A549 (cell line): ENCODE measurements around the gene CTDP1. TPM values are rescaled to one million over a fixed set of nuclear protein-coding genes. Genes with fewer than 3 reads are reported as not detected.

ENCODE experiments used
- ATAC-seq, 2 experiments: fragments of 200-7000 bp in 1 of 2; fragments of >200 bp in 1 of 2; cut with Nextera tagmentation in 1 of 2; cut with Tn5 transposase in 1 of 2; 3 replicates each; pipeline versions ENCODE4 v1.8.0 to v1.9.1; 2018 to 2020; ENCODE audit warnings: mild to moderate bottlenecking in 1 of 2, moderate library complexity in 1 of 2
- CTCF ChIA-PET: fragments of 300-600 bp; sonication (Branson Sonifier 250); formaldehyde crosslinking; extraction: SDS; loops from one replicate; lab custom pipeline; 2021; ENCODE audit warnings: antibody characterized with exemption, inconsistent platforms; lab: Yijun Ruan, JAX
- POLR2A ChIA-PET: fragments of 350-600 bp; formaldehyde crosslinking; extraction: SDS; loops from one replicate; lab custom pipeline; 2021; ENCODE audit warnings: antibody characterized with exemption, inconsistent platforms; lab: Yijun Ruan, JAX
- DNase-seq, 2 experiments: peaks; one replicate each; pipeline versions ENCODE4 v3.0.0 to v3.0.0-alpha.2; 2011 to 2016; ENCODE audit warnings: low read depth in 1 of 2, low spot score in 1 of 2
- FAIRE-seq: peaks from 2 replicates; lab custom pipeline; 2011; peaks lifted over from hg19 to GRCh38; lab: Jason Lieb, UNC
- H3K27ac ChIP-seq, 2 experiments: fragments of >200 bp; sonication (Bioruptor Twin); formaldehyde crosslinking; 3 replicates each; pipeline ENCODE4 v1.5.1; 2016 to 2017
- H3K4me1 ChIP-seq: fragments of >200 bp; sonication (Bioruptor Twin); formaldehyde crosslinking; 3 replicates; pipeline ENCODE4 v1.6.1; 2016
- H3K4me2 ChIP-seq: fragments of >200 bp; sonication (Bioruptor Twin); formaldehyde crosslinking; 3 replicates; pipeline ENCODE4 v1.6.1; 2016
- H3K4me3 ChIP-seq: fragments of >200 bp; sonication (Bioruptor Twin); formaldehyde crosslinking; 3 replicates; pipeline ENCODE4 v1.5.1; 2016
- H3K9me3 ChIP-seq: fragments of >200 bp; sonication (Bioruptor Twin); formaldehyde crosslinking; 3 replicates; pipeline ENCODE4 v1.6.1; 2016
- CEBPB ChIP-seq, 2 experiments: fragments of >200 bp in 1 of 2; sonication (Bioruptor Twin) in 1 of 2; formaldehyde crosslinking in 1 of 2; IDR thresholded peaks; 2 replicates each; pipeline ENCODE4 v1.6.1; 2012 to 2016
- CHD4 ChIP-seq: fragments of 200-600 bp; sonication (generic); IDR thresholded peaks from 2 replicates; pipeline ENCODE4 v1.6.1; 2016; ENCODE audit warnings: antibody characterized with exemption, mild to moderate bottlenecking, borderline replicate concordance
- CTCF ChIP-seq: fragments of >200 bp; sonication (Bioruptor Twin); formaldehyde crosslinking; IDR thresholded peaks from 3 replicates; pipeline ENCODE4 v1.5.1; 2016
- ELK1 ChIP-seq: fragments of 150-350 bp; IDR thresholded peaks from 2 replicates; pipeline ENCODE4 v1.6.1; 2014; ENCODE audit warnings: low read depth, mild to moderate bottlenecking, low read length
- EP300 ChIP-seq, 2 experiments: fragments of >200 bp; sonication (Bioruptor Twin); formaldehyde crosslinking; IDR thresholded peaks; 2 replicates in 1 of 2; 3 replicates in 1 of 2; pipeline ENCODE4 v1.6.1; 2016 to 2017
- ESRRA ChIP-seq: fragments of 150-350 bp; IDR thresholded peaks from 2 replicates; pipeline ENCODE4 v1.6.1; 2014; ENCODE audit warnings: mild to moderate bottlenecking, low read length, borderline replicate concordance
- FOSB ChIP-seq: fragments of 250-450 bp; sonication (Bioruptor Pico); IDR thresholded peaks from 2 replicates; pipeline ENCODE4 v1.5.0; 2020; ENCODE audit warnings: mild to moderate bottlenecking, moderate library complexity
- FOXS1 ChIP-seq: fragments of 250-450 bp; sonication (Bioruptor Pico); IDR thresholded peaks from 2 replicates; pipeline ENCODE4 v1.5.0; 2020; ENCODE audit warnings: mild to moderate bottlenecking, moderate library complexity
- HDAC2 ChIP-seq: fragments of 200-600 bp; sonication (generic); IDR thresholded peaks from 2 replicates; pipeline ENCODE4 v1.6.1; 2016
- HES2 ChIP-seq: fragments of >200 bp; sonication (Bioruptor Twin); formaldehyde crosslinking; IDR thresholded peaks from 2 replicates; pipeline ENCODE4 v1.6.1; 2016
- HMGXB4 ChIP-seq: fragments of 250-450 bp; sonication (Bioruptor Pico); IDR thresholded peaks from 2 replicates; pipeline ENCODE4 v1.5.0; 2021; ENCODE audit warnings: mild to moderate bottlenecking, moderate library complexity, borderline replicate concordance
- HOXA7 ChIP-seq: fragments of 250-450 bp; sonication (Bioruptor Pico); IDR thresholded peaks from 2 replicates; pipeline ENCODE4 v1.5.0; 2020; ENCODE audit warnings: mild to moderate bottlenecking, moderate library complexity
- JUN ChIP-seq, 2 experiments: fragments of >200 bp; sonication (Bioruptor Twin); formaldehyde crosslinking; IDR thresholded peaks; 2 replicates in 1 of 2; 3 replicates in 1 of 2; pipeline ENCODE4 v1.6.1; 2016 to 2017
- KDM1A ChIP-seq: fragments of 200-600 bp; sonication (generic); IDR thresholded peaks from 2 replicates; pipeline ENCODE4 v1.6.1; 2016; ENCODE audit warnings: low read depth, mild to moderate bottlenecking
- KDM5A ChIP-seq: fragments of 200-600 bp; sonication (generic); IDR thresholded peaks from 2 replicates; pipeline ENCODE4 v1.6.1; 2016; ENCODE audit warnings: antibody characterized with exemption, mild to moderate bottlenecking
- MAFK ChIP-seq: fragments of 450-650 bp; IDR thresholded peaks from 2 replicates; pipeline ENCODE4 v1.6.1; 2014; ENCODE audit not compliant: partially characterized antibody
- MAX ChIP-seq: IDR thresholded peaks from 2 replicates; pipeline ENCODE4 v1.6.1; 2012
- NR3C1 ChIP-seq: fragments of >200 bp; sonication (Bioruptor Twin); formaldehyde crosslinking; IDR thresholded peaks from 3 replicates; pipeline ENCODE4 v1.6.1; 2017
- PHF8 ChIP-seq: fragments of 200-600 bp; sonication (generic); IDR thresholded peaks from 2 replicates; pipeline ENCODE4 v1.6.1; 2016; ENCODE audit warnings: low read depth, mild to moderate bottlenecking, antibody characterized with exemption, moderate library complexity, borderline replicate concordance
- POLR2AphosphoS2 ChIP-seq: conservative IDR thresholded peaks from 2 replicates; pipeline ENCODE4 v1.6.1; 2012; ENCODE audit warnings: low read length, improper control_type of control experiment, inconsistent platforms
- RARB ChIP-seq: fragments of 250-450 bp; sonication (Bioruptor Pico); IDR thresholded peaks from 2 replicates; pipeline ENCODE4 v1.8.0; 2021; ENCODE audit warnings: mild to moderate bottlenecking, moderate library complexity
- RCOR1 ChIP-seq: fragments of 150-350 bp; IDR thresholded peaks from 2 replicates; pipeline ENCODE4 v1.6.1; 2014; ENCODE audit warnings: antibody characterized with exemption, low read length, low read depth
- REST ChIP-seq: fragments of 200-600 bp; sonication (generic); IDR thresholded peaks from 2 replicates; pipeline ENCODE4 v1.6.1; 2016; ENCODE audit warnings: antibody characterized with exemption, mild to moderate bottlenecking, moderate library complexity
- RFX5 ChIP-seq: fragments of 450-650 bp; IDR thresholded peaks from 2 replicates; pipeline ENCODE4 v1.7.1; 2014; ENCODE audit warnings: antibody characterized with exemption, mild to moderate bottlenecking, moderate library complexity
- RNF2 ChIP-seq: fragments of 200-600 bp; sonication (generic); IDR thresholded peaks from 2 replicates; pipeline ENCODE4 v1.6.1; 2016; ENCODE audit warnings: low read depth, mild to moderate bottlenecking, antibody characterized with exemption, moderate library complexity, borderline replicate concordance
- SREBF2 ChIP-seq: fragments of 450-650 bp; IDR thresholded peaks from 2 replicates; pipeline ENCODE4 v1.6.1; 2014; ENCODE audit warnings: mild to moderate bottlenecking, moderate library complexity
- ZFP36 ChIP-seq: fragments of 450-650 bp; IDR thresholded peaks from 2 replicates; pipeline ENCODE4 v1.6.1; 2014; ENCODE audit warnings: borderline replicate concordance; ENCODE audit not compliant: partially characterized antibody
- WGBS: methylation state at CpG from one replicate; pipeline ENCODE4 v1.1.6; 2017; ENCODE audit errors: missing lambda C conversion rate; 5-methylcytosine and 5-hydroxymethylcytosine counted together
- polyA plus RNA-seq, 4 experiments: library from polyadenylated mRNA; depleted of rRNA in 3 of 4; stranded (reverse); fragments of >200 nt; fragmentation: RNase III in 1 of 4; extraction: RNeasy Plus Mini Kit Qiagen cat#74134 plus additional on column Dnase treatment in 1 of 4; gene quantifications; 2 replicates in 3 of 4; 3 replicates in 1 of 4; pipeline ENCODE4 v1.2.3, GENCODE V29; 2011 to 2017

CTDP1 gene
- polyA plus RNA-seq, 2 of the 4 experiments (the other 2 are of a cell fraction) = 6.8 to 12.1 TPM

- no peak for FAIRE-seq
Observed at GRCh38 chr18:79705272-79705671, 25.7 kb downstream of the CTDP1 start.

GRCh38 chr18:79706006-79706405 is 26.4 kb downstream of the CTDP1 start:
- FAIRE-seq = no peak
- POLR2A ChIA-PET = no interaction called here
- DNase-seq = no peak
- 89% methylated on average over 4 of the region's 14 CpGs for WGBS
- Histone ChIP-seq H3K4me1 (no peaks in the 10 kb centered on the region), H3K9me3 (no peaks in the 10 kb centered on the region), H3K4me3 (no peak overlapping the region), H3K27ac (no peak overlapping the region), H3K4me2 (no peak overlapping the region)
- ATAC-seq = no peak
- TF ChIP-seq RARB (CRISPR knock-in tag) (no peak), FOSB (no peak)
- CTCF ChIA-PET = no interaction called here

More at GRCh38 chr18:79705272-79705671, 25.7 kb downstream of the CTDP1 start:
- H3K4me1 ChIP-seq = no peaks in the 10 kb centered on the region
- POLR2A ChIA-PET = no interaction called here
- no peak overlapping the region for H3K27ac ChIP-seq
- DNase-seq (no peak), ATAC-seq (no peak)
- WGBS = 94% methylated on average over 27 of the region's 28 CpGs
- no peaks in the 10 kb centered on the region for H3K9me3 ChIP-seq
- no peak overlapping the region for H3K4me2 ChIP-seq
- CTCF ChIA-PET = interaction anchor here (0.7 kb wide), 1 partner anchor 782 kb away, joined by 3 read pairs; no protein-coding TSS in a partner anchor
- TF ChIP-seq SREBF2 = no peak
- no peak for TF ChIP-seq HMGXB4 (CRISPR knock-in tag)
- TF ChIP-seq KDM1A = no peak
- TF ChIP-seq RARB (CRISPR knock-in tag) = no peak
- no peak for TF ChIP-seq CTCF
- no peak for TF ChIP-seq RFX5
- TF ChIP-seq MAX = no peak
- no peak for TF ChIP-seq RCOR1
- TF ChIP-seq NR3C1 = no peak
- no peak for TF ChIP-seq HDAC2
- TF ChIP-seq, all 56 proteins: peak for 0
- no peak overlapping the region for H3K4me3 ChIP-seq

- WGBS = 96% methylated on average over 13 of the region's 16 CpGs
- POLR2A ChIA-PET = no interaction called here
- FAIRE-seq = no peak
Observed at GRCh38 chr18:79706658-79707057, 27.1 kb downstream of the CTDP1 start.

More at GRCh38 chr18:79706658-79707057, 27.1 kb downstream of the CTDP1 start:
- Histone ChIP-seq H3K4me1 (no peaks in the 10 kb centered on the region), H3K4me3 (no peak overlapping the region), H3K4me2 (no peak overlapping the region), H3K27ac (no peak overlapping the region), H3K9me3 (no peaks in the 10 kb centered on the region)
- no peak for TF ChIP-seq CEBPB (IDR thresholded peaks at IDR 0.05)
- TF ChIP-seq MAFK = no peak
- TF ChIP-seq HOXA7 (CRISPR knock-in tag) = no peak
- no peak for TF ChIP-seq KDM5A
- TF ChIP-seq REST = no peak
- no peak for TF ChIP-seq ZFP36
- no peak for TF ChIP-seq POLR2AphosphoS2
- no peak for TF ChIP-seq CHD4
- TF ChIP-seq ESRRA = no peak
- TF ChIP-seq HES2 = no peak
- TF ChIP-seq JUN (IDR thresholded peaks at IDR 0.05) = no peak
- TF ChIP-seq RFX5 = no peak
- no peak for TF ChIP-seq EP300 (IDR thresholded peaks at IDR 0.05)
- TF ChIP-seq RNF2 = no peak
- TF ChIP-seq SREBF2 = no peak
- no peak for TF ChIP-seq RARB (CRISPR knock-in tag)
- no peak for TF ChIP-seq FOXS1 (CRISPR knock-in tag)
- TF ChIP-seq PHF8 = no peak
- no peak for TF ChIP-seq ELK1
- ATAC-seq = no peak
- DNase-seq = no peak
- CTCF ChIA-PET = no interaction called here
